Trophoblast cell (in vitro differentiated cells and primary cell): ENCODE results near the gene MOV10L1.
A peak's percentile ranks its signal among the peaks of the same experiment; 100 is the strongest.

Experiments
- DNase-seq, 2 donors: peaks; one replicate each; pipeline ENCODE4 v3.0.0-alpha.2; 2016
- H2AFZ ChIP-seq: 2 replicates; pipeline ENCODE4 v1.6.1; 2013; ENCODE audit warnings: low read length, moderate library complexity, mild to moderate bottlenecking; ENCODE audit not compliant: insufficient read depth, poor library complexity
- H2AK5ac ChIP-seq: 2 replicates; pipeline ENCODE4 v1.6.1; 2013; ENCODE audit warnings: mild to moderate bottlenecking, low read length
- H2BK120ac ChIP-seq: 2 replicates; pipeline ENCODE4 v1.6.1; 2013; ENCODE audit warnings: low read length, mild to moderate bottlenecking, moderate library complexity; ENCODE audit not compliant: insufficient read depth, poor library complexity
- H2BK12ac ChIP-seq: 2 replicates; pipeline ENCODE4 v1.6.1; 2013; ENCODE audit warnings: mild to moderate bottlenecking, low read length, moderate library complexity
- H2BK5ac ChIP-seq: 2 replicates; pipeline ENCODE4 v1.6.1; 2013; ENCODE audit warnings: low read length, low read depth, moderate library complexity, mild to moderate bottlenecking; ENCODE audit not compliant: poor library complexity
- H3K14ac ChIP-seq: 2 replicates; pipeline ENCODE4 v1.6.1; 2013; ENCODE audit warnings: mild to moderate bottlenecking, low read length
- H3K18ac ChIP-seq: 2 replicates; pipeline ENCODE4 v1.6.1; 2013; ENCODE audit warnings: mild to moderate bottlenecking, low read length
- H3K23ac ChIP-seq: 2 replicates; pipeline ENCODE4 v1.6.1; 2013; ENCODE audit warnings: low read length
- H3K27ac ChIP-seq: 2 replicates; pipeline ENCODE4 v1.5.1; 2013; ENCODE audit warnings: low read depth, mild to moderate bottlenecking, inconsistent platforms, low read length, moderate library complexity
- H3K27me3 ChIP-seq: 2 replicates; pipeline ENCODE4 v1.6.1; 2013; ENCODE audit warnings: inconsistent platforms, mild to moderate bottlenecking, low read length, moderate library complexity; ENCODE audit not compliant: insufficient read depth
- H3K36me3 ChIP-seq, 2 experiments: 1 replicate in 1 of 2; 2 replicates in 1 of 2; pipeline ENCODE4 v1.6.1; 2013; ENCODE audit warnings: low read length in 2 of 2, mild to moderate bottlenecking in 2 of 2, moderate library complexity in 1 of 2; ENCODE audit not compliant: insufficient read depth in 2 of 2, control insufficient read depth in 1 of 2
- H3K4ac ChIP-seq: 2 replicates; pipeline ENCODE4 v1.6.1; 2013; ENCODE audit warnings: low read depth, mild to moderate bottlenecking, low read length, moderate library complexity
- H3K4me1 ChIP-seq, 2 experiments: 1 replicate in 1 of 2; 2 replicates in 1 of 2; pipeline ENCODE4 v1.6.1; 2013; ENCODE audit warnings: low read length in 2 of 2, mild to moderate bottlenecking in 2 of 2, moderate library complexity in 1 of 2; ENCODE audit not compliant: insufficient read depth in 2 of 2, control insufficient read depth in 1 of 2
- H3K4me2 ChIP-seq: 2 replicates; pipeline ENCODE4 v1.6.1; 2013; ENCODE audit warnings: inconsistent platforms, mild to moderate bottlenecking, low read length, moderate library complexity
- H3K4me3 ChIP-seq: 2 replicates; pipeline ENCODE4 v1.5.1; 2013; ENCODE audit warnings: mild to moderate bottlenecking, low read depth, low read length, inconsistent platforms
- H3K79me1 ChIP-seq: one replicate; pipeline ENCODE4 v1.6.1; 2013; ENCODE audit warnings: low read length
- H3K79me2 ChIP-seq: 2 replicates; pipeline ENCODE4 v1.6.1; 2013; ENCODE audit warnings: low read length, mild to moderate bottlenecking; ENCODE audit not compliant: control insufficient read depth, insufficient read depth, poor library complexity
- H3K9ac ChIP-seq: 2 replicates; pipeline ENCODE4 v1.6.1; 2013; ENCODE audit warnings: mild to moderate bottlenecking, low read length
- H3K9me3 ChIP-seq: 2 replicates; pipeline ENCODE4 v1.6.1; 2013; ENCODE audit warnings: low read depth, mild to moderate bottlenecking, control low read depth, inconsistent platforms, low read length; ENCODE audit not compliant: insufficient read depth
- H4K12ac ChIP-seq: 2 replicates; pipeline ENCODE4 v1.6.1; 2013; ENCODE audit warnings: low read depth, mild to moderate bottlenecking, low read length, moderate library complexity
- H4K8ac ChIP-seq: 2 replicates; pipeline ENCODE4 v1.6.1; 2013; ENCODE audit warnings: low read depth, mild to moderate bottlenecking, low read length, moderate library complexity
- H4K91ac ChIP-seq: one replicate; pipeline ENCODE4 v1.6.1; 2013; ENCODE audit warnings: low read depth, mild to moderate bottlenecking, low read length, moderate library complexity
- WGBS: extraction: QIAGEN DNeasy Blood & Tissue Kit; methylation state at CpG from one replicate; pipeline ENCODE4 v1.1.7; 2013; ENCODE audit warnings: missing lambda C conversion rate; ENCODE audit not compliant: insufficient read length, insufficient coverage; ENCODE audit errors: extremely low coverage; 5-methylcytosine and 5-hydroxymethylcytosine counted together

The MOV10L1 gene

GRCh38 chr22:50207383-50208140, 117.8 kb downstream of the MOV10L1 start:
- H4K8ac ChIP-seq: no peak overlapping the region
- no peak overlapping the region for H2BK12ac ChIP-seq
- peaks cover 0 to 4% of the 10 kb centered on the region in 2 experiments for H3K4me1 ChIP-seq
- H2AK5ac ChIP-seq: no peak overlapping the region
- H3K18ac ChIP-seq: no peak overlapping the region
- H3K79me2 ChIP-seq: no peaks in the 10 kb centered on the region
- no CpG with 5 or more reads among the region's 23 CpGs for WGBS
- DNase-seq: peak in 1 of 2 donors; percentile 29
- H3K23ac ChIP-seq: no peak overlapping the region
- no peak overlapping the region for H3K4ac ChIP-seq
- no peak overlapping the region for H3K9ac ChIP-seq
- no peak overlapping the region for H4K91ac ChIP-seq
- H3K9me3 ChIP-seq: peaks cover 2% of the 10 kb centered on the region
- no peak overlapping the region for H2BK5ac ChIP-seq
- no peak overlapping the region for H4K12ac ChIP-seq
- H3K79me1 ChIP-seq: no peaks in the 10 kb centered on the region
- no peak overlapping the region for H3K4me2 ChIP-seq
- H3K4me3 ChIP-seq: no peak overlapping the region
- no peak overlapping the region for H3K14ac ChIP-seq
- H3K27me3 ChIP-seq: no peaks in the 10 kb centered on the region
- peaks cover 41% of the 10 kb centered on the region in 2 experiments for H3K36me3 ChIP-seq
- no peak overlapping the region for H2BK120ac ChIP-seq
- H3K27ac ChIP-seq: no peak overlapping the region
- no peak overlapping the region for H2AFZ ChIP-seq

- Histone ChIP-seq H3K9me3 (peaks cover 4% of the 10 kb centered on the region), H3K23ac (no peak overlapping the region), H4K91ac (no peak overlapping the region), H3K36me3 (peaks cover 49 to 50% of the 10 kb centered on the region in 2 experiments), H3K4me3 (no peak overlapping the region), H2BK5ac (no peak overlapping the region), H3K4me2 (no peak overlapping the region), H3K4me1 (peaks cover 0 to 4% of the 10 kb centered on the region in 2 experiments), H2AK5ac (no peak overlapping the region), H2BK120ac (no peak overlapping the region), H3K79me2 (no peaks in the 10 kb centered on the region), H3K79me1 (no peaks in the 10 kb centered on the region), H3K27ac (no peak overlapping the region), H4K12ac (no peak overlapping the region), H3K14ac (no peak overlapping the region), H3K4ac (no peak overlapping the region), H3K18ac (no peak overlapping the region), H3K27me3 (no peaks in the 10 kb centered on the region), H3K9ac (no peak overlapping the region), H4K8ac (no peak overlapping the region), H2AFZ (no peak overlapping the region), H2BK12ac (no peak overlapping the region)
- WGBS: no CpG with 5 or more reads among the region's 22 CpGs
- no peak for DNase-seq
These were observed 118.7 kb downstream of the MOV10L1 start for GRCh38 chr22:50208430-50208938.

- Histone ChIP-seq H3K4ac (no peak overlapping the region), H3K27ac (no peak overlapping the region), H2BK5ac (no peak overlapping the region), H3K79me2 (no peaks in the 10 kb centered on the region), H3K4me1 (peaks cover 0 to 4% of the 10 kb centered on the region in 2 experiments), H3K4me2 (no peak overlapping the region), H3K36me3 (peaks cover 52 to 53% of the 10 kb centered on the region in 2 experiments), H3K27me3 (no peaks in the 10 kb centered on the region), H3K9ac (no peak overlapping the region), H2AFZ (no peak overlapping the region), H4K8ac (no peak overlapping the region), H2BK12ac (no peak overlapping the region), H3K14ac (no peak overlapping the region), H3K18ac (no peak overlapping the region), H3K79me1 (no peaks in the 10 kb centered on the region), H2AK5ac (no peak overlapping the region), H4K12ac (no peak overlapping the region), H3K4me3 (no peak overlapping the region), H4K91ac (no peak overlapping the region), H3K23ac (no peak overlapping the region), H2BK120ac (no peak overlapping the region), H3K9me3 (peaks cover 4% of the 10 kb centered on the region)
- WGBS: no CpG with 5 or more reads among the region's 31 CpGs
- no peak for DNase-seq
These were observed 119.4 kb downstream of the MOV10L1 start for GRCh38 chr22:50208939-50209892.

- no CpG with 5 or more reads among the region's 20 CpGs for WGBS
- H3K79me2 ChIP-seq: no peaks in the 10 kb centered on the region
- H3K27me3 ChIP-seq: no peaks in the 10 kb centered on the region
- no peak overlapping the region for H2AK5ac ChIP-seq
- H3K36me3 ChIP-seq: peaks cover 56% of the 10 kb centered on the region in 2 experiments
- H3K9ac ChIP-seq: no peak overlapping the region
- no peak overlapping the region for H2BK12ac ChIP-seq
- H4K8ac ChIP-seq: no peak overlapping the region
- H3K4me2 ChIP-seq: no peak overlapping the region
- H3K4ac ChIP-seq: no peak overlapping the region
- H3K14ac ChIP-seq: no peak overlapping the region
- H3K4me3 ChIP-seq: no peak overlapping the region
- no peak overlapping the region for H2BK5ac ChIP-seq
- no peak overlapping the region for H4K91ac ChIP-seq
- H3K18ac ChIP-seq: no peak overlapping the region
- DNase-seq: peak in 1 of 2 donors; percentile 73
- H3K27ac ChIP-seq: no peak overlapping the region
- H4K12ac ChIP-seq: no peak overlapping the region
- H3K23ac ChIP-seq: no peak overlapping the region
- H3K4me1 ChIP-seq: peaks cover 0 to 4% of the 10 kb centered on the region in 2 experiments
- H2AFZ ChIP-seq: no peak overlapping the region
- peaks cover 4% of the 10 kb centered on the region for H3K9me3 ChIP-seq
- H2BK120ac ChIP-seq: no peak overlapping the region
- H3K79me1 ChIP-seq: no peaks in the 10 kb centered on the region
These were observed 120.1 kb downstream of the MOV10L1 start for GRCh38 chr22:50209893-50210292.
